Measurements from ENCODE around the gene SRL.
A peak's percentile ranks its signal among the peaks of the same experiment; 100 is the strongest.

Gene SRL

GRCh38 chr16:4241928-4242283 lies at the start of gene SRL:
Gene SRL, minus strand, starts transcription at chr16:4242080. Its CDS starts 13 bp downstream, at chr16:4242067.
- no peak for DNase-seq (ENCODE audit: low read depth, low spot score)

GRCh38 chr16:4290236-4290830 lies 48.5 kb upstream of the SRL start:
- no peak for DNase-seq (ENCODE audit: low read depth, low spot score)

GRCh38 chr16:4288148-4288921 lies 46.5 kb upstream of the SRL start:
- peak; percentile 62 for DNase-seq (ENCODE audit: low read depth, low spot score)

- no peak for DNase-seq (ENCODE audit: low read depth, low spot score)
These were observed 43.3 kb upstream of the SRL start for GRCh38 chr16:4285167-4285566.

GRCh38 chr16:4283939-4284338 lies 42.1 kb upstream of the SRL start:
- DNase-seq (ENCODE audit: low read depth, low spot score), result no peak

GRCh38 chr16:4283441-4283840 lies 41.6 kb upstream of the SRL start:
- DNase-seq (ENCODE audit: low read depth, low spot score), result no peak

- no peak for DNase-seq (ENCODE audit: low read depth, low spot score)
These were observed 38.7 kb upstream of the SRL start for GRCh38 chr16:4280625-4281024.

- DNase-seq (ENCODE audit: low read depth, low spot score), result no peak
These were observed 36.2 kb upstream of the SRL start for GRCh38 chr16:4277987-4278513.

- no peak for DNase-seq (ENCODE audit: low read depth, low spot score)
These were observed 34.0 kb upstream of the SRL start for GRCh38 chr16:4275861-4276260.

GRCh38 chr16:4273858-4274311 lies 32.0 kb upstream of the SRL start:
- DNase-seq (ENCODE audit: low read depth, low spot score), result peak; percentile 16

- peak; percentile 21 for DNase-seq (ENCODE audit: low read depth, low spot score)
These were observed 30.5 kb upstream of the SRL start for GRCh38 chr16:4272114-4272956.

- peak; percentile 75 for DNase-seq (ENCODE audit: low read depth, low spot score)
These were observed 29.6 kb upstream of the SRL start for GRCh38 chr16:4271176-4272113.

GRCh38 chr16:4270595-4270994 lies 28.7 kb upstream of the SRL start:
- DNase-seq (ENCODE audit: low read depth, low spot score), result no peak

GRCh38 chr16:4270091-4270490 lies 28.2 kb upstream of the SRL start:
- DNase-seq (ENCODE audit: low read depth, low spot score), result no peak

- no peak for DNase-seq (ENCODE audit: low read depth, low spot score)
These were observed 24.5 kb upstream of the SRL start for GRCh38 chr16:4266372-4266771.

GRCh38 chr16:4265676-4266075 lies 23.8 kb upstream of the SRL start:
- no peak for DNase-seq (ENCODE audit: low read depth, low spot score)

- no peak for DNase-seq (ENCODE audit: low read depth, low spot score)
These were observed 22.7 kb upstream of the SRL start for GRCh38 chr16:4264546-4264945.

GRCh38 chr16:4263504-4264436 lies 21.9 kb upstream of the SRL start:
- DNase-seq (ENCODE audit: low read depth, low spot score), result no peak

- DNase-seq (ENCODE audit: low read depth, low spot score), result no peak
These were observed 20.5 kb upstream of the SRL start for GRCh38 chr16:4262303-4262835.
